Sigmoid colon (tissue), 7 donors: ENCODE data around the gene C2CD3. TPM values are rescaled to one million over a fixed set of nuclear protein-coding genes. Genes with fewer than 3 reads are reported as not detected.

Source experiments
- DNase-seq: peaks from one replicate; pipeline ENCODE4 v3.0.0-alpha.2; 2019
- H3K27ac ChIP-seq, 4 donors: fragments of 200-600 bp; sonication (generic); one replicate each; pipeline ENCODE4 v1.5.1; 2016 to 2019; ENCODE audit warnings: mild to moderate bottlenecking in 1 of 4
- H3K27me3 ChIP-seq, 3 donors: fragments of 200-600 bp; sonication (generic); one replicate each; pipeline ENCODE4 v1.5.1; 2019; ENCODE audit warnings: mild to moderate bottlenecking in 1 of 3
- H3K36me3 ChIP-seq, 4 donors: fragments of 200-600 bp; sonication (generic); one replicate each; pipeline ENCODE4 v1.5.1; 2016 to 2019
- H3K4me1 ChIP-seq, 4 donors: fragments of 200-600 bp; sonication (generic); one replicate each; pipeline ENCODE4 v1.5.1; 2017 to 2019
- H3K4me3 ChIP-seq, 4 donors: fragments of 200-600 bp; sonication (generic); one replicate each; pipeline ENCODE4 v1.5.1; 2017 to 2019; ENCODE audit warnings: mild to moderate bottlenecking in 2 of 4, moderate library complexity in 1 of 4
- H3K9me3 ChIP-seq, 4 donors: fragments of 200-600 bp in 3 of 4; sonication (generic) in 3 of 4; one replicate each; pipeline versions ENCODE4 v1.5.1 to v1.6.1; 2013 to 2019
- EP300 ChIP-seq, 4 donors: sonication (generic); formaldehyde crosslinking; IDR thresholded peaks; one replicate each; pipeline ENCODE4 v1.6.1; 2017; ENCODE audit warnings: antibody characterized with exemption in 4 of 4
- POLR2A ChIP-seq, 2 donors: fragments of 450-650 bp; IDR thresholded peaks; one replicate each; pipeline ENCODE4 v1.6.1; 2016; ENCODE audit warnings: antibody characterized with exemption in 2 of 2, mild to moderate bottlenecking in 2 of 2, moderate library complexity in 2 of 2
- POLR2AphosphoS5 ChIP-seq, 4 donors: sonication (generic); formaldehyde crosslinking; IDR thresholded peaks; one replicate each; pipeline ENCODE4 v1.6.1; 2017; ENCODE audit warnings: antibody characterized with exemption in 4 of 4
- WGBS, 2 donors: extraction: QIAGEN DNeasy Blood & Tissue Kit; methylation state at CpG; one replicate each; pipeline ENCODE4 v1.1.7; 2013; 5-methylcytosine and 5-hydroxymethylcytosine counted together
- intact Hi-C: fragments of 100-400 bp; cut with DNase I; formaldehyde crosslinking; loops from one replicate; pipeline ENCODE4 v1.15.1; 2023
- polyA plus RNA-seq, 3 donors: library from polyadenylated mRNA; stranded (reverse); fragments of 200-250 nt; gene quantifications; one replicate each; pipeline ENCODE4 v1.2.3, GENCODE V29; 2013
- total RNA-seq, 4 donors: library from RNA; depleted of rRNA; stranded (reverse); fragments of >200 nt; gene quantifications; one replicate each; pipeline ENCODE4 v1.1.0, GENCODE V29; 2016
- TF ChIP-seq, protein P1 (sequence below), 4 experiments: fragments of 450-650 bp in 3 of 4; fragments of 200-600 bp in 1 of 4; IDR thresholded peaks; one replicate each; pipeline ENCODE4 v1.5.1; 2016 to 2019; ENCODE audit warnings: antibody characterized with exemption in 4 of 4, mild to moderate bottlenecking in 3 of 4, moderate library complexity in 2 of 4
- donor health status: healthy with polysubstance abuse.
- donor health status: Bipolar disorder and iron deficiency.
- donor health status: healthy.

Gene C2CD3
- total and polyA plus RNA-seq, 7 donors = 6.9 to 29.1 (median 17.2) TPM

GRCh38 chr11:74013141-74013540 is 157.7 kb downstream of the C2CD3 start:
- no peaks in the 10 kb centered on the region for H3K27me3 ChIP-seq
- WGBS, 2 donors = 96 to 97% methylated on average over 8 of the region's 8 CpGs
- no peaks in the 10 kb centered on the region for H3K9me3 ChIP-seq
- TF ChIP-seq POLR2AphosphoS5 (IDR thresholded peaks at IDR 0.05) = no peak
- TF ChIP-seq, protein P1, sequence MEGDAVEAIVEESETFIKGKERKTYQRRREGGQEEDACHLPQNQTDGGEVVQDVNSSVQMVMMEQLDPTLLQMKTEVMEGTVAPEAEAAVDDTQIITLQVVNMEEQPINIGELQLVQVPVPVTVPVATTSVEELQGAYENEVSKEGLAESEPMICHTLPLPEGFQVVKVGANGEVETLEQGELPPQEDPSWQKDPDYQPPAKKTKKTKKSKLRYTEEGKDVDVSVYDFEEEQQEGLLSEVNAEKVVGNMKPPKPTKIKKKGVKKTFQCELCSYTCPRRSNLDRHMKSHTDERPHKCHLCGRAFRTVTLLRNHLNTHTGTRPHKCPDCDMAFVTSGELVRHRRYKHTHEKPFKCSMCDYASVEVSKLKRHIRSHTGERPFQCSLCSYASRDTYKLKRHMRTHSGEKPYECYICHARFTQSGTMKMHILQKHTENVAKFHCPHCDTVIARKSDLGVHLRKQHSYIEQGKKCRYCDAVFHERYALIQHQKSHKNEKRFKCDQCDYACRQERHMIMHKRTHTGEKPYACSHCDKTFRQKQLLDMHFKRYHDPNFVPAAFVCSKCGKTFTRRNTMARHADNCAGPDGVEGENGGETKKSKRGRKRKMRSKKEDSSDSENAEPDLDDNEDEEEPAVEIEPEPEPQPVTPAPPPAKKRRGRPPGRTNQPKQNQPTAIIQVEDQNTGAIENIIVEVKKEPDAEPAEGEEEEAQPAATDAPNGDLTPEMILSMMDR (IDR thresholded peaks at IDR 0.05) = no peak
- TF ChIP-seq POLR2A (IDR thresholded peaks at IDR 0.05) = no peak
- TF ChIP-seq EP300 (IDR thresholded peaks at IDR 0.05) = no peak
- H3K36me3 ChIP-seq = peaks cover 0 to 17% (median 7%) of the 10 kb centered on the region in 4 donors
- intact Hi-C loops = no loop called here
- peaks cover 0 to 8% (median 5%) of the 10 kb centered on the region in 4 donors for H3K4me1 ChIP-seq
- no peak overlapping the region for H3K4me3 ChIP-seq
- no peak overlapping the region for H3K27ac ChIP-seq
- peak; percentile 57 for DNase-seq

DNA sequence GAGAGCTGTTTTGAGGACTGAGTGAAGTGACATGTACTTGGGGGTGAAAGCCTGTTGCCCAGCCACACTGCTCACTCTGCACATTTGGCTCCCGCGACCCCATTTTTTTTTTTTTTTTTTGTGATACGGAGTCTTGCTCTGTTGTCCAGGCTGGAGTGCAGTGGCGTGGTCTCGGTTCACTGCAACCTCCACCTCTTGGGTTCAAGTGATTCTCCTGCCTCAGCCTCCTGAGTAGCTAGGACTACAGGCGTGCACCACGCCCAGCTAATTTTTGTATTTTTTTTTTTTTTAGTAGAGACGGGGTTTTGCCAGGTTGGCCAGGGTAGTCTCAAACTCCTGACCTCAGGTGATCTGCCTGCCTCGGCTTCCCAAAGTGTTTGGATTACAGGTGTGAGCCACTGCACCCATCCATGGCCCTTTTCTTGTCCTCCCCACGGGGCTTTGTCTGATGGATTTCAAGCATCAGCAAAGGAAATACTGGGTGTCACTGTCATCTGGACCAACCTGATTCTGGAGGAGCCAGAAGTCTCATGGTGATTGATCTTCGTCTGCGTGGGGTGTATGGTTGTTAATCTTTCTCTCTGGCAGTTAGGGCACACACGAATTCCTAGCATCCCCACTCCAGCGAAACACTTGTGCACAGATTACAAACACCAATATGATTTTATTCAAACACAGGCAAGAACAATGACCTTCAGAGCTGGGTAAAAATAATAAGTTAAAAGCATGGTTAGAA is 158.6 kb downstream of the C2CD3 start:
- H3K9me3 ChIP-seq = no peaks in the 10 kb centered on the region
- no peak overlapping the region for H3K4me3 ChIP-seq
- DNase-seq = peak; percentile 26
- 87 to 92% methylated on average over 14 of the region's 14 CpGs for WGBS, 2 donors
- H3K4me1 ChIP-seq = no peaks in the 10 kb centered on the region
- H3K36me3 ChIP-seq = peaks cover 0 to 17% (median 7%) of the 10 kb centered on the region in 4 donors
- no peak overlapping the region for H3K27ac ChIP-seq
- no peaks in the 10 kb centered on the region for H3K27me3 ChIP-seq
- intact Hi-C loops = no loop called here
- no peak for TF ChIP-seq POLR2AphosphoS5 (IDR thresholded peaks at IDR 0.05)
- no peak for TF ChIP-seq POLR2A (IDR thresholded peaks at IDR 0.05)
- TF ChIP-seq EP300 (IDR thresholded peaks at IDR 0.05) = no peak
- TF ChIP-seq, protein P1 (IDR thresholded peaks at IDR 0.05) = no peak

- H3K4me3 ChIP-seq = no peak overlapping the region
- H3K36me3 ChIP-seq = peaks cover 0 to 13% (median 6%) of the 10 kb centered on the region in 4 donors
- H3K9me3 ChIP-seq = no peaks in the 10 kb centered on the region
- 70 to 87% methylated on average over 8 of the region's 8 CpGs for WGBS, 2 donors
- H3K4me1 ChIP-seq = no peaks in the 10 kb centered on the region
- H3K27ac ChIP-seq = no peak overlapping the region
- DNase-seq = peak; percentile 62
- intact Hi-C loops = no loop called here
- H3K27me3 ChIP-seq = no peaks in the 10 kb centered on the region
- TF ChIP-seq, protein P1 (IDR thresholded peaks at IDR 0.05) = no peak
- TF ChIP-seq EP300 (IDR thresholded peaks at IDR 0.05) = no peak
These were observed 159.3 kb downstream of the C2CD3 start for GRCh38 chr11:74011360-74012073.

- no peak overlapping the region for H3K4me3 ChIP-seq
- 89 to 92% methylated on average over 9 of the region's 9 CpGs for WGBS, 2 donors
- H3K36me3 ChIP-seq = peaks cover 0 to 13% (median 4%) of the 10 kb centered on the region in 4 donors
- H3K27ac ChIP-seq = no peak overlapping the region
- peak; percentile 50 for DNase-seq
- TF ChIP-seq POLR2A (IDR thresholded peaks at IDR 0.05) (no peak), EP300 (IDR thresholded peaks at IDR 0.05) (no peak), POLR2AphosphoS5 (IDR thresholded peaks at IDR 0.05) (no peak)
- TF ChIP-seq, protein P1 (IDR thresholded peaks at IDR 0.05) = no peak
- no peaks in the 10 kb centered on the region for H3K4me1 ChIP-seq
- H3K27me3 ChIP-seq = no peaks in the 10 kb centered on the region
- intact Hi-C loops = no loop called here
- H3K9me3 ChIP-seq = no peaks in the 10 kb centered on the region
These were observed 160.2 kb downstream of the C2CD3 start for GRCh38 chr11:74010306-74011300.
